Panc1 (cell line): ENCODE data around the gene IMP4. TPM values are rescaled to one million over a fixed set of nuclear protein-coding genes. Genes with fewer than 3 reads are reported as not detected.

Experiments
- ATAC-seq: fragments of 200-7000 bp; cut with Tn5 transposase; 2 replicates; pipeline ENCODE4 v1.9.1; 2020; ENCODE audit warnings: mild to moderate bottlenecking, moderate library complexity
- BruUV-seq: library from RNA; stranded (reverse); fragments of 400-500 nt; replicated peaks from 2 replicates; lab custom pipeline; 2021; lab: Mats Ljungman, UMichigan
- CTCF ChIA-PET: fragments of 300-600 bp; sonication (Branson Sonifier 250); formaldehyde crosslinking; loops from one replicate; lab custom pipeline; 2022; ENCODE audit warnings: antibody characterized with exemption; lab: Charles Lee
- POLR2A ChIA-PET: fragments of 300-600 bp; sonication (Branson Sonifier 250); formaldehyde crosslinking; loops from one replicate; lab custom pipeline; 2022; ENCODE audit warnings: antibody characterized with exemption; lab: Charles Lee
- DNase-seq: peaks from one replicate; pipeline ENCODE4 v3.0.0-alpha.2; 2010; ENCODE audit warnings: low read depth, low spot score
- H3K27ac ChIP-seq: 2 replicates; pipeline ENCODE4 v1.5.1; 2011; ENCODE audit warnings: mild to moderate bottlenecking, low read length, inconsistent platforms
- H3K27me3 ChIP-seq: fragments of 200-500 bp; sonication (Bioruptor generic); 2 replicates; pipeline ENCODE4 v1.6.0; 2014; ENCODE audit warnings: low read length, inconsistent platforms; ENCODE audit not compliant: control insufficient read depth, insufficient read depth
- H3K36me3 ChIP-seq: fragments of 200-500 bp; sonication (Bioruptor generic); 2 replicates; pipeline ENCODE4 v1.5.1; 2014; ENCODE audit warnings: inconsistent platforms, mild to moderate bottlenecking, low read length, moderate library complexity; ENCODE audit not compliant: control insufficient read depth, insufficient read depth
- H3K4me1 ChIP-seq: 2 replicates; pipeline ENCODE4 v1.5.1; 2011; ENCODE audit warnings: inconsistent platforms, mild to moderate bottlenecking, low read length, moderate library complexity; ENCODE audit not compliant: control insufficient read depth, insufficient read depth
- H3K4me3 ChIP-seq, 2 experiments: 2 replicates each; pipeline ENCODE4 v1.5.1; 2011 to 2012; ENCODE audit warnings: low read depth in 2 of 2, low read length in 2 of 2, mild to moderate bottlenecking in 2 of 2, inconsistent platforms in 1 of 2, moderate library complexity in 1 of 2
- H3K9me3 ChIP-seq: fragments of 200-500 bp; sonication (Bioruptor generic); 2 replicates; pipeline ENCODE4 v1.5.1; 2014; ENCODE audit warnings: low read depth, mild to moderate bottlenecking, inconsistent platforms, low read length, moderate library complexity; ENCODE audit not compliant: control insufficient read depth, insufficient read depth
- POLR2AphosphoS5 ChIP-seq: IDR thresholded peaks from 2 replicates; pipeline ENCODE4 v1.6.1; 2012; ENCODE audit warnings: mild to moderate bottlenecking, low read depth, low read length, moderate library complexity
- SIN3A ChIP-seq: IDR thresholded peaks from 2 replicates; pipeline ENCODE4 v1.6.1; 2012; ENCODE audit warnings: low read depth, mild to moderate bottlenecking, low read length, moderate library complexity, borderline replicate concordance; ENCODE audit not compliant: insufficient read depth
- TCF7L2 ChIP-seq: IDR thresholded peaks from 2 replicates; pipeline ENCODE4 v1.6.1; 2011; ENCODE audit warnings: mild to moderate bottlenecking, low read depth, low read length, inconsistent platforms
- in situ Hi-C: cut with HindIII; loops from 2 replicates; pipeline ENCODE4 v1.10.0; 2016; ENCODE audit warnings: low sequenced_read_pairs, low pct_unique_long_range_greater_than_20kb
- intact Hi-C: fragments of 100-400 bp; cut with micrococcal nuclease; formaldehyde crosslinking; loops from one replicate; pipeline ENCODE4 v1.10.0; 2022; ENCODE audit not compliant: unreplicated experiment
- total RNA-seq: library from RNA; stranded (reverse); gene quantifications from one replicate; pipeline ENCODE4 v1.2.1, GENCODE V29; 2021; ENCODE audit not compliant: unreplicated experiment
- TF ChIP-seq, protein P1 (sequence below): fragments of 450-650 bp; IDR thresholded peaks from 2 replicates; pipeline ENCODE4 v1.5.1; 2017; ENCODE audit warnings: mild to moderate bottlenecking
- TF ChIP-seq, protein P2 (sequence below), 2 experiments: IDR thresholded peaks; 2 replicates each; pipeline ENCODE4 v1.6.1; 2011 to 2012; ENCODE audit warnings: low read depth in 2 of 2, control low read depth in 1 of 2, low read length in 1 of 2, mild to moderate bottlenecking in 1 of 2, moderate library complexity in 1 of 2; ENCODE audit not compliant: insufficient read depth in 1 of 2

The IMP4 gene
- total RNA-seq, 1 experiment from 2014 or later = 104 TPM

DNA sequence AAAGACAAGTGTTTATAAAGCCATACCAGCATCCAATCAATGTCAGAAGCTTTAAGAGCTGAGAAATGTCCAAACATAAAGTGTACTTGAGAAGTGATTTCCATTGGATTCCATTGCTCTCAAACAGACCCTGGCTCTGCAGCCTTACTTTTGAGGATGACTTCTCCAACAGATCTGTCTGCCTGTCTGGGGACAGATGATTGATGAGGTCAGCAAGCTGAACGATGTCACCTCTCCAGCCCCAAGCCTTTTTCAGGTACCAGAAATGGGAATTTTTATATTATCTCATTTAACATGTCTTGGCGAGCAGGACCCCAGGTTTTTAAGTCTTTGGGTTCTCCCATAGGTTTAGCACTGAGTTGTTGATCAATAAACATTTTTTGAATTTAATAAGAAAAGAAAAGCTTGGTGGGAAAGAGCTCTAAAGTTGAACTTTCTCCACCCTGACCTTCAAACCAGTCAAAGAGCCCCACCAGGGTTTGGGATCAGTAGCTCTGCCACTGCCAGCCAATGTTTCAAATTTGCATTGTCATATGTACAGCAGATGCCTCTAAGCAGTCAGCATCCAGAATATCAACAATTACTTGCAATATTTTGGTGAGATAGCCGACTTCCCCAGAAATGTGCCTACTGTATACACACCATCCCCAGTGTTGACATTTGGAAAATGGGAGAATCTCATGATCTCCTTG is 35.7 kb downstream of the IMP4 start:
- intact Hi-C loops = no loop called here
- ATAC-seq (no peak), DNase-seq (no peak)
- Histone ChIP-seq H3K9me3 (no peaks in the 10 kb centered on the region), H3K4me1 (peaks cover 2% of the 10 kb centered on the region; the same call in 1 of the 2 replicates), H3K27me3 (no peaks in the 10 kb centered on the region), H3K27ac (no peak overlapping the region), H3K36me3 (no peaks in the 10 kb centered on the region), H3K4me3 (no peak overlapping the region)
- no TSS peak for BruUV-seq
- in situ Hi-C loops = no loop called here
- ChIA-PET POLR2A (no interaction called here), CTCF (no interaction called here)
- TF ChIP-seq, protein P1, sequence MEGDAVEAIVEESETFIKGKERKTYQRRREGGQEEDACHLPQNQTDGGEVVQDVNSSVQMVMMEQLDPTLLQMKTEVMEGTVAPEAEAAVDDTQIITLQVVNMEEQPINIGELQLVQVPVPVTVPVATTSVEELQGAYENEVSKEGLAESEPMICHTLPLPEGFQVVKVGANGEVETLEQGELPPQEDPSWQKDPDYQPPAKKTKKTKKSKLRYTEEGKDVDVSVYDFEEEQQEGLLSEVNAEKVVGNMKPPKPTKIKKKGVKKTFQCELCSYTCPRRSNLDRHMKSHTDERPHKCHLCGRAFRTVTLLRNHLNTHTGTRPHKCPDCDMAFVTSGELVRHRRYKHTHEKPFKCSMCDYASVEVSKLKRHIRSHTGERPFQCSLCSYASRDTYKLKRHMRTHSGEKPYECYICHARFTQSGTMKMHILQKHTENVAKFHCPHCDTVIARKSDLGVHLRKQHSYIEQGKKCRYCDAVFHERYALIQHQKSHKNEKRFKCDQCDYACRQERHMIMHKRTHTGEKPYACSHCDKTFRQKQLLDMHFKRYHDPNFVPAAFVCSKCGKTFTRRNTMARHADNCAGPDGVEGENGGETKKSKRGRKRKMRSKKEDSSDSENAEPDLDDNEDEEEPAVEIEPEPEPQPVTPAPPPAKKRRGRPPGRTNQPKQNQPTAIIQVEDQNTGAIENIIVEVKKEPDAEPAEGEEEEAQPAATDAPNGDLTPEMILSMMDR = no peak
- TF ChIP-seq, protein P2, sequence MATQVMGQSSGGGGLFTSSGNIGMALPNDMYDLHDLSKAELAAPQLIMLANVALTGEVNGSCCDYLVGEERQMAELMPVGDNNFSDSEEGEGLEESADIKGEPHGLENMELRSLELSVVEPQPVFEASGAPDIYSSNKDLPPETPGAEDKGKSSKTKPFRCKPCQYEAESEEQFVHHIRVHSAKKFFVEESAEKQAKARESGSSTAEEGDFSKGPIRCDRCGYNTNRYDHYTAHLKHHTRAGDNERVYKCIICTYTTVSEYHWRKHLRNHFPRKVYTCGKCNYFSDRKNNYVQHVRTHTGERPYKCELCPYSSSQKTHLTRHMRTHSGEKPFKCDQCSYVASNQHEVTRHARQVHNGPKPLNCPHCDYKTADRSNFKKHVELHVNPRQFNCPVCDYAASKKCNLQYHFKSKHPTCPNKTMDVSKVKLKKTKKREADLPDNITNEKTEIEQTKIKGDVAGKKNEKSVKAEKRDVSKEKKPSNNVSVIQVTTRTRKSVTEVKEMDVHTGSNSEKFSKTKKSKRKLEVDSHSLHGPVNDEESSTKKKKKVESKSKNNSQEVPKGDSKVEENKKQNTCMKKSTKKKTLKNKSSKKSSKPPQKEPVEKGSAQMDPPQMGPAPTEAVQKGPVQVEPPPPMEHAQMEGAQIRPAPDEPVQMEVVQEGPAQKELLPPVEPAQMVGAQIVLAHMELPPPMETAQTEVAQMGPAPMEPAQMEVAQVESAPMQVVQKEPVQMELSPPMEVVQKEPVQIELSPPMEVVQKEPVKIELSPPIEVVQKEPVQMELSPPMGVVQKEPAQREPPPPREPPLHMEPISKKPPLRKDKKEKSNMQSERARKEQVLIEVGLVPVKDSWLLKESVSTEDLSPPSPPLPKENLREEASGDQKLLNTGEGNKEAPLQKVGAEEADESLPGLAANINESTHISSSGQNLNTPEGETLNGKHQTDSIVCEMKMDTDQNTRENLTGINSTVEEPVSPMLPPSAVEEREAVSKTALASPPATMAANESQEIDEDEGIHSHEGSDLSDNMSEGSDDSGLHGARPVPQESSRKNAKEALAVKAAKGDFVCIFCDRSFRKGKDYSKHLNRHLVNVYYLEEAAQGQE (IDR thresholded peaks at IDR 0.05; ENCODE audit: insufficient read depth in 1 of 2, low read depth in 2 of 2, low read length in 1 of 2) = no peak
- TF ChIP-seq SIN3A (no peak), TCF7L2 (no peak), POLR2AphosphoS5 (no peak)

DNA sequence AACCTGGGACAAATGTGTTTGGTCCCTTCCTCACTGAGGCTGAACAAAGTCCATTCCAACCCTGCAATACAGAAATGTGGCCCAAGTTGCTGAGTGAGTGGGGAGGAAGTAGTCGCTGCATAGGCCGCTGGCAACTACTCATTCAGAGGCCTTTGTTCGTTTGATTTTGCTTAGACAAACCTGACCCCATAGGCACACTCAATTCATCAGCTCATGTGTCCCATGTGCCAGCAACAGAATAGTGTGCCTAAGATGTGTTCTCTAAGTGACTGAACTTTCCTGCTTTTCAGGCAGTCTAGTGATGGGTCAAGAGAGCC is 36.2 kb downstream of the IMP4 start:
- in situ Hi-C loops = no loop called here

More for the DNA sequence above, 36.2 kb downstream of the IMP4 start:
- CTCF ChIA-PET = no interaction called here
- Histone ChIP-seq H3K4me1 (peaks cover 2% of the 10 kb centered on the region; the same call in 1 of the 2 replicates), H3K27ac (no peak overlapping the region), H3K4me3 (no peak overlapping the region), H3K9me3 (no peaks in the 10 kb centered on the region), H3K36me3 (no peaks in the 10 kb centered on the region), H3K27me3 (no peaks in the 10 kb centered on the region)
- intact Hi-C loops = no loop called here
- POLR2A ChIA-PET = no interaction called here
- DNase-seq (no peak), ATAC-seq (no peak)
- BruUV-seq = no TSS peak
- TF ChIP-seq SIN3A = no peak
- TF ChIP-seq, protein P1 = no peak
- no peak for TF ChIP-seq TCF7L2
- TF ChIP-seq, protein P2 (IDR thresholded peaks at IDR 0.05; ENCODE audit: insufficient read depth in 1 of 2, low read depth in 2 of 2, low read length in 1 of 2) = no peak
- no peak for TF ChIP-seq POLR2AphosphoS5
